B cell (primary cell): Measurements from ENCODE around the gene RGS10. TPM values are rescaled to one million over a fixed set of nuclear protein-coding genes. Genes with fewer than 3 reads are reported as not detected.

Source experiments
- ATAC-seq: fragments of 200-7000 bp; cut with Tn5 transposase; one replicate; pipeline ENCODE4 v1.10.0; 2021; ENCODE audit warnings: low read depth, mild to moderate bottlenecking, moderate number of reproducible peaks, moderate library complexity
- CTCF ChIA-PET: fragments of 350-600 bp; sonication (Branson Sonifier 250); formaldehyde crosslinking; loops from one replicate; lab custom pipeline; 2021; ENCODE audit warnings: antibody characterized with exemption, inconsistent platforms; lab: Charles Lee
- POLR2A ChIA-PET: fragments of 350-600 bp; sonication (Branson Sonifier 250); formaldehyde crosslinking; loops from one replicate; lab custom pipeline; 2021; ENCODE audit warnings: antibody characterized with exemption; lab: Charles Lee
- DNase-seq: peaks from one replicate; pipeline ENCODE4 v3.0.0; 2013
- H2AFZ ChIP-seq: 2 replicates; pipeline ENCODE4 v1.6.1; 2012; ENCODE audit warnings: mild to moderate bottlenecking, low read depth, low read length; ENCODE audit not compliant: insufficient read depth, poor library complexity, severe bottlenecking
- H3K27ac ChIP-seq, 2 donors: 1 replicate in 1 of 2; 2 replicates in 1 of 2; pipeline ENCODE4 v1.5.1; 2012 to 2013; ENCODE audit warnings: low read length in 2 of 2, mild to moderate bottlenecking in 2 of 2, moderate library complexity in 1 of 2
- H3K27me3 ChIP-seq, 4 experiments: fragments of 200-600 bp in 1 of 4; sonication (generic) in 1 of 4; replicated peaks in 1 of 4; 1 replicate in 2 of 4; 2 replicates in 2 of 4; pipeline versions ENCODE4 v1.6.1 to v1.7.0; 2013 to 2016; ENCODE audit warnings: low read length in 3 of 4, mild to moderate bottlenecking in 2 of 4, mixed read lengths in 1 of 4, moderate library complexity in 1 of 4; ENCODE audit not compliant: insufficient read depth in 4 of 4, control insufficient read depth in 3 of 4; ENCODE audit errors: control extremely low read depth in 1 of 4
- H3K36me3 ChIP-seq, 2 experiments: replicated peaks in 1 of 2; 1 replicate in 1 of 2; 2 replicates in 1 of 2; pipeline versions ENCODE4 v1.6.1 to v1.7.1; 2013; ENCODE audit warnings: low read length in 1 of 2; ENCODE audit not compliant: insufficient read depth in 2 of 2, control insufficient read depth in 1 of 2; ENCODE audit errors: control extremely low read depth in 1 of 2, extremely low read depth in 1 of 2
- H3K4me1 ChIP-seq, 2 donors: fragments of 200-600 bp in 1 of 2; sonication (generic) in 1 of 2; 1 replicate in 1 of 2; 2 replicates in 1 of 2; pipeline versions ENCODE4 v1.5.1 to v1.6.1; 2013 to 2017; ENCODE audit warnings: low read length in 2 of 2; ENCODE audit not compliant: control insufficient read depth in 2 of 2, insufficient read depth in 2 of 2
- H3K4me2 ChIP-seq: replicated peaks from 2 replicates; pipeline ENCODE3; 2012; ENCODE audit warnings: mild to moderate bottlenecking, low read depth, low read length; ENCODE audit not compliant: poor library complexity, severe bottlenecking
- H3K4me3 ChIP-seq, 5 experiments: fragments of 200-600 bp in 1 of 5; sonication (generic) in 1 of 5; 1 replicate in 3 of 5; 2 replicates in 2 of 5; pipeline versions ENCODE4 v1.5.1 to v1.7.0; 2011 to 2016; ENCODE audit warnings: low read length in 4 of 5, mild to moderate bottlenecking in 4 of 5, low read depth in 2 of 5, control low read depth in 1 of 5, moderate library complexity in 1 of 5; ENCODE audit not compliant: insufficient read depth in 1 of 5; ENCODE audit errors: control extremely low read depth in 1 of 5, extremely low read depth in 1 of 5
- H3K79me2 ChIP-seq: fragments of 200-600 bp; sonication (generic); one replicate; pipeline ENCODE4 v1.6.0; 2016; ENCODE audit warnings: low read length; ENCODE audit not compliant: control insufficient read depth, insufficient read depth
- H3K9ac ChIP-seq: fragments of 200-600 bp; sonication (generic); 2 replicates; pipeline ENCODE4 v1.6.1; 2017; ENCODE audit warnings: mild to moderate bottlenecking, low read length, moderate library complexity
- H3K9me3 ChIP-seq, 3 donors: one replicate each; pipeline versions ENCODE4 v1.6.1 to v1.7.1; 2013; ENCODE audit warnings: low read length in 2 of 3; ENCODE audit not compliant: control insufficient read depth in 2 of 3, insufficient read depth in 1 of 3; ENCODE audit errors: control extremely low read depth in 1 of 3
- H4K20me1 ChIP-seq: 2 replicates; pipeline ENCODE4 v1.6.0; 2012; ENCODE audit warnings: mild to moderate bottlenecking, low read length; ENCODE audit not compliant: insufficient read depth, control insufficient read depth, poor library complexity, severe bottlenecking
- H3K27ac Mint-ChIP-seq: one replicate; pipeline ENCODE4 v1.8.0; 2021; ENCODE audit warnings: mixed read lengths
- H3K27me3 Mint-ChIP-seq: one replicate; pipeline ENCODE4 v1.8.0; 2021; ENCODE audit warnings: mixed read lengths
- H3K4me1 Mint-ChIP-seq: one replicate; pipeline ENCODE4 v1.8.0; 2021; ENCODE audit warnings: mixed read lengths
- H3K4me3 Mint-ChIP-seq: one replicate; pipeline ENCODE4 v1.8.0; 2021; ENCODE audit warnings: mixed read lengths
- H3K9me3 Mint-ChIP-seq: one replicate; pipeline ENCODE4 v1.8.0; 2022; ENCODE audit warnings: mixed read lengths; ENCODE audit not compliant: insufficient read depth
- CTCF ChIP-seq: fragments of 200-600 bp; IDR thresholded peaks from one replicate; pipeline ENCODE4 v1.8.0; 2022; ENCODE audit warnings: antibody characterized with exemption, mild to moderate bottlenecking
- EZH2 ChIP-seq: IDR thresholded peaks from 2 replicates; pipeline ENCODE4 v1.6.1; 2012; ENCODE audit warnings: borderline replicate concordance, low read depth, mild to moderate bottlenecking, moderate library complexity, low read length; ENCODE audit not compliant: insufficient read depth, poor library complexity, severe bottlenecking
- WGBS: methylation state at CpG from one replicate; pipeline ENCODE4 v1.1.5; 2013; ENCODE audit warnings: missing lambda C conversion rate; ENCODE audit not compliant: insufficient coverage; 5-methylcytosine and 5-hydroxymethylcytosine counted together
- intact Hi-C: fragments of 100-400 bp; cut with micrococcal nuclease; formaldehyde crosslinking; loops from one replicate; pipeline ENCODE4 v1.10.0; 2022
- polyA plus RNA-seq: library from polyadenylated mRNA; depleted of rRNA; stranded (reverse); fragments of >200 nt; gene quantifications from 2 replicates; pipeline ENCODE4 v1.2.3, GENCODE V29; 2012
- total RNA-seq, 2 donors: library from RNA; stranded (reverse); fragments of 120-200 nt in 1 of 2; gene quantifications; 1 replicate in 1 of 2; 2 replicates in 1 of 2; pipeline versions ENCODE4 v1.2.3 to v1.2.4, GENCODE V29; 2013 to 2022

The RGS10 gene
- total and polyA plus RNA-seq, 2 donors (not counting 1 experiment from before 2014, with no cell fraction given) = 10.9 to 20.3 TPM

GRCh38 chr10:119505131-119505551 lies 37.4 kb downstream of the RGS10 start:
- whole genome bisulfite sequencing = 98% methylated on average over 12 of the region's 12 CpGs
- Mint-ChIP-seq H3K9me3 (no peaks in the 10 kb centered on the region), H3K4me1 (peaks cover 15% of the 10 kb centered on the region), H3K27ac (no peak overlapping the region), H3K4me3 (no peak overlapping the region), H3K27me3 (no peaks in the 10 kb centered on the region)
- no peak overlapping the region for H2AFZ ChIP-seq
- no peak overlapping the region for H3K9ac ChIP-seq
- intact Hi-C loops = no loop called here
- no peak for TF ChIP-seq EZH2
- no peak for TF ChIP-seq CTCF
- no peaks in the 10 kb centered on the region for H3K79me2 ChIP-seq
- peaks cover 13 to 16% of the 10 kb centered on the region in 2 donors for H3K4me1 ChIP-seq
- H3K4me3 ChIP-seq = no peak overlapping the region
- H3K27me3 ChIP-seq = no peaks in the 10 kb centered on the region
- no peak overlapping the region for H3K27ac ChIP-seq
- POLR2A ChIA-PET = no interaction called here
- H3K36me3 ChIP-seq = peaks cover 0 to 5% of the 10 kb centered on the region in 2 experiments
- ATAC-seq (no peak), DNase-seq (no peak)
- H4K20me1 ChIP-seq = no peaks in the 10 kb centered on the region
- H3K4me2 ChIP-seq = no peak overlapping the region
- CTCF ChIA-PET = interaction anchor here (0.5 kb wide), 1 partner anchor 44 kb away, joined by 3 read pairs; no protein-coding TSS in a partner anchor
- H3K9me3 ChIP-seq = no peaks in the 10 kb centered on the region

GRCh38 chr10:119504651-119505050 lies 37.9 kb downstream of the RGS10 start:
- intact Hi-C loops = no loop called here
- Mint-ChIP-seq H3K4me1 (peaks cover 15% of the 10 kb centered on the region), H3K9me3 (no peaks in the 10 kb centered on the region), H3K4me3 (no peak overlapping the region), H3K27ac (no peak overlapping the region), H3K27me3 (no peaks in the 10 kb centered on the region)
- Histone ChIP-seq H3K79me2 (no peaks in the 10 kb centered on the region), H3K36me3 (peaks cover 0 to 5% of the 10 kb centered on the region in 2 experiments), H2AFZ (no peak overlapping the region), H3K4me1 (peaks cover 13 to 16% of the 10 kb centered on the region in 2 donors), H3K27ac (no peak overlapping the region), H3K4me3 (no peak overlapping the region), H3K9me3 (no peaks in the 10 kb centered on the region), H3K4me2 (no peak overlapping the region), H3K9ac (no peak overlapping the region), H3K27me3 (no peaks in the 10 kb centered on the region), H4K20me1 (no peaks in the 10 kb centered on the region)
- 100% methylated on average over 10 of the region's 10 CpGs for WGBS
- POLR2A ChIA-PET = no interaction called here
- DNase-seq (no peak), ATAC-seq (no peak)
- CTCF ChIA-PET = interaction anchor here (0.5 kb wide), 1 partner anchor 43 kb away, joined by 3 read pairs; no protein-coding TSS in a partner anchor
- TF ChIP-seq EZH2 (no peak), CTCF (no peak)
